ENCODE results near the gene MEX3B.
"Not testable (repeated sequence)": the region's sequence is repeated elsewhere in the genome, so short reads cannot be mapped to it uniquely, and the experiment has no call there.

MEX3B gene

GRCh38 chr15:82017656-82018055 is 28.2 kb downstream of the MEX3B start:
- no peak overlapping the region for H3K27ac ChIP-seq

DNA sequence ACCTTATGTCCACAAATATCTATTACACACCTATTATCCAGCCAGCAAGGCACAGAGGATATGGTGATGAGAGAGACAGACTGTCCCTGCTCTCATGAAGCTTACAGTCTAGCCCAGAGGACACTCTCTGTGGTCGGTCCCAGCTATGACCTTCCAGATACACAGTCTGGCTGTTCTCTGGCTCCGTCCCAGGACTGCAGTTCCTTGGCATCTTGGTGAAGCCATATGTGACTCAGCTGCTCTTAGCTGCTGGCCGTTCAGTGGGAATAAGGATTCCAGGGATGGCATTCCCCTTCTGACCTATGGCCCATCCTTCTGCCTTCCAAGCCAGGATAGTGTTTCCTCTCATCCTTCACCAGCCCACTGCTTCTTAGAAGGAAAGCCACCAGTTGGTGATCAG is 30.8 kb downstream of the MEX3B start:
- no peak for DNase-seq (ENCODE audit: low read depth, low spot score)
- no peak overlapping the region for H3K27ac ChIP-seq

More at GRCh38 chr15:82017656-82018055, 28.2 kb downstream of the MEX3B start:
- DNase-seq (ENCODE audit: low read depth, low spot score) = no peak

GRCh38 chr15:82012908-82013307 is 32.9 kb downstream of the MEX3B start:
- no peak overlapping the region for H3K27ac ChIP-seq
- DNase-seq (ENCODE audit: low read depth, low spot score) = no peak

DNA sequence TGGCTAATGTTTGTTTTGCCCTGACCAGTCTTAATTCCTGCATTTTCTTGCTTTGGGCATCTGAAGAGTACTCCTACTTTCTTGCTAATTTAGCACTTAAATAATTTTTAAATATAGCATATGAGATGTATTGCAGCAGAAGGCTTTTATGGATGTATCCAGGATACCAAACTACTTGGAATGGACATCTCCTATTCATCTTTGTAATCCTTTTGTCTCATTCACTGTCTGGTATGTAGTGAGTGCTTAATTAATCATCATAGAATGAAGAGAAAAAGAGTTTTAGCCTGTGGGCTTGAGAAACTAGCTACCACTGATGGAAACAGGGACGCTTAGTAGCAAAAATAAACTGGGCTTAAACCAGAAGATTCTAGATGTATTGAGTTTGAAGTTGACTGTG is 40.6 kb downstream of the MEX3B start:
- no peak for DNase-seq (ENCODE audit: low read depth, low spot score)
- H3K27ac ChIP-seq = no peak overlapping the region

- DNase-seq (ENCODE audit: low read depth, low spot score) = no peak
Measured at GRCh38 chr15:82003916-82004315, 41.9 kb downstream of the MEX3B start.

GRCh38 chr15:81995081-81995480 is 50.7 kb downstream of the MEX3B start:
- not testable (repeated sequence) for H3K27ac ChIP-seq; DNase-seq (ENCODE audit: low read depth, low spot score)

More at GRCh38 chr15:82003916-82004315, 41.9 kb downstream of the MEX3B start:
- no peak overlapping the region for H3K27ac ChIP-seq

- H3K27ac ChIP-seq = no peak overlapping the region
- DNase-seq (ENCODE audit: low read depth, low spot score) = no peak
Measured at GRCh38 chr15:81992523-81992922, 53.3 kb downstream of the MEX3B start.
